ENCODE measurements around the gene INTS15. TPM values are rescaled to one million over a fixed set of nuclear protein-coding genes. Genes with fewer than 3 reads are reported as not detected.

Gene INTS15
- total and polyA plus RNA-seq, 3 donors from 2014 or later, result 23.6 to 41.5 (median 31.5) TPM

DNA sequence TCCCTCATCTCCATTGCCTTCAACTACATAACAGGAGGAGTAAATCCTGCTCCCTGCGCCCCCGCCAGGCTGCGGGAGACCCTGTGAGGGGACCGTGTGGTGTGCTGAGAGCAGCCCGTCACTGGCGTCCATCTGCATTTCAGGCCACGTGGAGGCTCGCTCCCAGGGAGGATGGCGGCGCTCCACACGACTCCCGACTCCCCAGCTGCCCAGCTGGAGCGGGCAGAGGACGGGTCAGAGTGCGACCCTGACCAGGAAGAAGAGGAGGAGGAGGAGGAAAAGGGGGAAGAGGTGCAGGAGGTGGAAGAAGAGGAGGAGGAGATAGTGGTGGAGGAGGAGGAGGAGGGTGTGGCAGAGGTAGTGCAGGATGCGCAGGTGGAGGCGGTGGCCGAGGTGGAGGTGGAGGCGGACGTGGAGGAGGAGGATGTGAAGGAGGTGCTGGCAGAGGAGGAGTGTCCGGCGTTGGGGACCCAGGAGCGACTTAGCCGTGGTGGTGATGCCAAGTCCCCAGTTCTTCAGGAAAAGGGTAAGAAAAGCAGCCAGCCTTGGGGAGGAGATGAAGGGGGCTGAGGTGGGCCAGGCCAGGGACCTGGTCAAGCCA lies 52.5 kb downstream of the INTS15 start:
- 91% methylated on average over 24 of the region's 24 CpGs for WGBS, 2 donors

DNA sequence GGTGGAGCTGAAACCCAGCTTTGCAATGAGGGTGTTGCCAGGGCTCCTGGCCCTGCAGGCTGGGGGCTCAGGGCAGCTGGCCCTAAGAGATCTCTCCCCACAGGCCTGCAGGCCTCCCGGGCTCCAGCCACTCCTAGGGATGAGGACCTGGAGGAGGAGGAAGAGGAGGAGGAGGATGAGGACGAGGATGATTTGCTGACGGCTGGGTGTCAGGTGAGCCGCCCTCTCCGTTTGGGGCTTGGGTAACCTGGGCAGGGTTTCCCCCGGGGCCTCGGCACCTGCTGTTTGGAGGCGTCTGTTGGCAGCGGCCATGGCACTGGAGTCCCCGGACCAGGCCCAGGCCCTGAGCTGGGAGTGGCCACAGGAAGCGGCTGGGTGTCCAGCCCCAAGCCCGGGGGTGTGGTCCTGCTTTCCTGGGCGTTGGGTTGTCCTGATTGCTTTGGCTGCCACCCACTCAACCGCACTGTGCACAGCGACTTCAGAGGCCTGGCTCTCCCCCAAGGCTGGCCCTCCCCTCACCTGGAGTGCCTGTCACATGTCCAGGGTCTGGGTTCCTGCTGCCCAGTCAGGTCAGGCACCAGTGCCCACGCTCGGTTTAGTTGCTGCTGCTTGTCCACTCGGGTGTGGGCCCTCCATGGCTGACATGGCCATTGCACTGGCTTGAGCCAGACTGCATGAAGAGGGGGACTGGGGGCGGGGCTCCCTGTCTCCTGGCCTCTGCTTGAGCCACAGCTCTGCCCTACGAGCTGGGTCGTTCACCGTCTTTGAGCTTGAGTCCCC lies 53.2 kb downstream of the INTS15 start:
- Histone ChIP-seq H3K27me3 (no peaks in the 10 kb centered on the region), H3K36me3 (ENCODE audit: low read depth, missing control alignments) (no peaks in the 10 kb centered on the region), H3K9me3 (no peaks in the 10 kb centered on the region), H3K4me3 (no peak overlapping the region), H3K4me1 (peaks cover 10% of the 10 kb centered on the region), H3K27ac (no peak overlapping the region)
- WGBS, 2 donors, result 83 to 88% methylated on average over 3 to 22 of the region's 22 CpGs
- TF ChIP-seq, protein P1, sequence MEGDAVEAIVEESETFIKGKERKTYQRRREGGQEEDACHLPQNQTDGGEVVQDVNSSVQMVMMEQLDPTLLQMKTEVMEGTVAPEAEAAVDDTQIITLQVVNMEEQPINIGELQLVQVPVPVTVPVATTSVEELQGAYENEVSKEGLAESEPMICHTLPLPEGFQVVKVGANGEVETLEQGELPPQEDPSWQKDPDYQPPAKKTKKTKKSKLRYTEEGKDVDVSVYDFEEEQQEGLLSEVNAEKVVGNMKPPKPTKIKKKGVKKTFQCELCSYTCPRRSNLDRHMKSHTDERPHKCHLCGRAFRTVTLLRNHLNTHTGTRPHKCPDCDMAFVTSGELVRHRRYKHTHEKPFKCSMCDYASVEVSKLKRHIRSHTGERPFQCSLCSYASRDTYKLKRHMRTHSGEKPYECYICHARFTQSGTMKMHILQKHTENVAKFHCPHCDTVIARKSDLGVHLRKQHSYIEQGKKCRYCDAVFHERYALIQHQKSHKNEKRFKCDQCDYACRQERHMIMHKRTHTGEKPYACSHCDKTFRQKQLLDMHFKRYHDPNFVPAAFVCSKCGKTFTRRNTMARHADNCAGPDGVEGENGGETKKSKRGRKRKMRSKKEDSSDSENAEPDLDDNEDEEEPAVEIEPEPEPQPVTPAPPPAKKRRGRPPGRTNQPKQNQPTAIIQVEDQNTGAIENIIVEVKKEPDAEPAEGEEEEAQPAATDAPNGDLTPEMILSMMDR (IDR thresholded peaks at IDR 0.05), result no peak
- no peak for TF ChIP-seq POLR2A (IDR thresholded peaks at IDR 0.05)
- intact Hi-C loops (cut with DNase I; ENCODE audit: low total_unique reads), result no loop called here
- no peak for DNase-seq

More for the DNA sequence above, 52.5 kb downstream of the INTS15 start:
- Histone ChIP-seq H3K36me3 (ENCODE audit: low read depth, missing control alignments) (no peaks in the 10 kb centered on the region), H3K27me3 (no peaks in the 10 kb centered on the region), H3K4me3 (no peak overlapping the region), H3K4me1 (peaks cover 13% of the 10 kb centered on the region), H3K27ac (no peak overlapping the region), H3K9me3 (no peaks in the 10 kb centered on the region)
- intact Hi-C loops (cut with DNase I; ENCODE audit: low total_unique reads), result no loop called here
- TF ChIP-seq, protein P1 (IDR thresholded peaks at IDR 0.05), result no peak
- no peak for DNase-seq

DNA sequence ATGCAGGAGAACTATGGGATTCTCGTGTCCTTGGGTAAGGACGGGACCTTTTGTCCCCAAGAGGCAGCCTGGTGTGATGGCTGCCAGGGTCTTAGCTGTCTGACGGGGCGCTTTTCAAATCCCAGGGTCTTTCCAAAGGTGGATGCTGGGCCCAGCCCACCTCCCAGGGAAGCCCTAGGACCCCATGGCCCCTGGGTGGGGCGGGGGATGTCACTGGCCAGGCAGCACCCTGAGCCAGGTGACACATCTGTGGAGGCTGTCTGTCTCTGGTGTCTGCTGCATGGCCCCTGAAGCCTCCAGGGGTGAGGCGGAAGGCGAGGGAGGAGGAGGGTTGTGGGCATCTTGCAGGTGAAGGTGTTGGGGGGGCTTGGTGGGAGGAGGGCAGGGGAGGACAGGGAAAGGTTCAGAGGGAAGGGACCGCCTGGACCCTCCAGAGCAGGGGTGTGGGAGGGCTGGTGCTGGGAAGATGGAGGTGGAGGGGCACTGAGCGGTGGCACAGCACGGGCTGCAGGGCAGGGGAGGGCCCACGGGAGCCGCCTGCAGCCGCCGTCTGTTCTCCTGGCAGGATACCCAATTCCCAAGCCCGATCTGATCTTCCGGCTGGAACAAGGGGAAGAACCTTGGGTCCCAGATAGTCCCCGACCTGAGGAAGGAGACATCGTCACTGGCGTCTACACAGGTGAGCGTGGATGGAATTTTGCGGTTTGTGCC lies 54.2 kb downstream of the INTS15 start:
- no peaks in the 10 kb centered on the region for H3K36me3 ChIP-seq (ENCODE audit: low read depth, missing control alignments)
- WGBS, 2 donors, result 86 to 90% methylated on average over 13 to 21 of the region's 21 CpGs
- no peak for TF ChIP-seq POLR2A (IDR thresholded peaks at IDR 0.05)
- TF ChIP-seq, protein P1 (IDR thresholded peaks at IDR 0.05), result no peak
- intact Hi-C loops (cut with DNase I; ENCODE audit: low total_unique reads), result no loop called here
- no peaks in the 10 kb centered on the region for H3K4me1 ChIP-seq
- no peak overlapping the region for H3K4me3 ChIP-seq
- no peaks in the 10 kb centered on the region for H3K9me3 ChIP-seq
- DNase-seq, result no peak
- no peaks in the 10 kb centered on the region for H3K27me3 ChIP-seq
- H3K27ac ChIP-seq, result no peak overlapping the region

DNA sequence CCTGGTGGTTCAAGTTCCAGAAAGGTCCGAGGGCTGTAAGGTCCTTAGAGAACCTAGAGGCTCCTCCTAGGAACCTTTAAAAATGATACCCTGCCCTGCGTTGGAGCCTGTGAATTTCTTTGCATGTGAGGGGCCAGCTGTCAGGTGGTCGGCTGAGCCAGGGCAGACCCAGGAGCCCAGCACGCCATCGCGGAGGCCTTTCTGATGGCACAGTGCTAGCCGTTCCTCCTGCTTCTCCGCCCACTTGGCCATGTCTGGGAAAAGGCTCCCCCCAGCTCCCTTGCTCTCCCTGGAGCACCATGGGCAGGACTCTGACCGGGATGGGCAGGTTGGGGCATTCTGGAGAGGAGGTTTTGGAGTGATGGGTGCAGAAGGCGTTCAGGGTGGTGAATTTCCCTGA lies 54.9 kb downstream of the INTS15 start:
- 95 to 100% methylated on average over 2 to 10 of the region's 10 CpGs for WGBS, 2 donors
- TF ChIP-seq POLR2A (IDR thresholded peaks at IDR 0.05), result no peak
- TF ChIP-seq, protein P1 (IDR thresholded peaks at IDR 0.05), result no peak
- no peaks in the 10 kb centered on the region for H3K27me3 ChIP-seq
- intact Hi-C loops (cut with DNase I; ENCODE audit: low total_unique reads), result no loop called here
- no peak overlapping the region for H3K4me3 ChIP-seq
- H3K9me3 ChIP-seq, result no peaks in the 10 kb centered on the region
- DNase-seq, result no peak
- no peaks in the 10 kb centered on the region for H3K36me3 ChIP-seq (ENCODE audit: low read depth, missing control alignments)
- no peak overlapping the region for H3K27ac ChIP-seq
- no peaks in the 10 kb centered on the region for H3K4me1 ChIP-seq
